RWPE2 (cell line): Measurements from ENCODE around the gene CCDC183.

Experiments
- ATAC-seq: fragments of 200-7000 bp; cut with Tn5 transposase; 3 replicates; pipeline ENCODE4 v1.9.1; 2021; ENCODE audit warnings: low read depth
- DNase-seq: peaks from one replicate; pipeline ENCODE4 v3.0.0-alpha.2; 2020; ENCODE audit warnings: low spot score
- H3K27ac ChIP-seq: fragments of 450-650 bp; 2 replicates; pipeline ENCODE4 v1.5.1; 2017; ENCODE audit warnings: mild to moderate bottlenecking; ENCODE audit not compliant: poor library complexity, severe bottlenecking
- H3K27me3 ChIP-seq: fragments of 250-450 bp; sonication (Bioruptor Pico); 2 replicates; pipeline ENCODE4 v1.5.1; 2021; ENCODE audit warnings: mild to moderate bottlenecking, moderate library complexity; ENCODE audit not compliant: insufficient read depth, poor library complexity, severe bottlenecking
- H3K36me3 ChIP-seq: fragments of 250-450 bp; sonication (Bioruptor Pico); 2 replicates; pipeline ENCODE4 v1.5.1; 2020; ENCODE audit warnings: low read depth, mild to moderate bottlenecking, moderate library complexity
- H3K4me1 ChIP-seq: fragments of 250-450 bp; sonication (Bioruptor Pico); 2 replicates; pipeline ENCODE4 v1.5.1; 2021; ENCODE audit warnings: mild to moderate bottlenecking, moderate library complexity; ENCODE audit not compliant: insufficient read depth, poor library complexity, severe bottlenecking
- H3K4me3 ChIP-seq: fragments of 250-450 bp; sonication (Bioruptor Pico); 2 replicates; pipeline ENCODE4 v1.5.1; 2021; ENCODE audit warnings: mild to moderate bottlenecking, moderate library complexity; ENCODE audit not compliant: severe bottlenecking
- H3K9me3 ChIP-seq: fragments of 250-450 bp; sonication (Bioruptor Pico); 2 replicates; pipeline ENCODE4 v1.5.1; 2021; ENCODE audit warnings: mild to moderate bottlenecking, moderate library complexity; ENCODE audit not compliant: severe bottlenecking
- CTCF ChIP-seq: fragments of 450-650 bp; IDR thresholded peaks from one replicate; pipeline ENCODE4 v1.5.1; 2017; ENCODE audit warnings: mild to moderate bottlenecking, moderate library complexity; ENCODE audit not compliant: poor library complexity, severe bottlenecking

Gene CCDC183

GRCh38 chr9:136774416-136775045 lies 21.6 kb upstream of the CCDC183 start:
- no peak for TF ChIP-seq CTCF
- peak; percentile 28 for DNase-seq
- no peak for ATAC-seq

GRCh38 chr9:136775191-136775590 lies 20.9 kb upstream of the CCDC183 start:
- H3K27ac ChIP-seq, result no peak overlapping the region
- no peaks in the 10 kb centered on the region for H3K9me3 ChIP-seq
- no peaks in the 10 kb centered on the region for H3K4me1 ChIP-seq
- DNase-seq, result peak; percentile 38
- no peak for ATAC-seq
- TF ChIP-seq CTCF, result no peak
- no peak overlapping the region for H3K4me3 ChIP-seq
- H3K27me3 ChIP-seq, result peaks cover 3% of the 10 kb centered on the region
- no peaks in the 10 kb centered on the region for H3K36me3 ChIP-seq

More at GRCh38 chr9:136774416-136775045, 21.6 kb upstream of the CCDC183 start:
- Histone ChIP-seq H3K27me3 (peaks cover 3% of the 10 kb centered on the region), H3K4me1 (no peaks in the 10 kb centered on the region), H3K27ac (no peak overlapping the region), H3K4me3 (no peak overlapping the region), H3K9me3 (no peaks in the 10 kb centered on the region), H3K36me3 (no peaks in the 10 kb centered on the region)

- no peak for TF ChIP-seq CTCF
- DNase-seq, result no peak
- H3K9me3 ChIP-seq, result no peaks in the 10 kb centered on the region
- no peak for ATAC-seq
- H3K27ac ChIP-seq, result no peak overlapping the region
- H3K4me3 ChIP-seq, result no peak overlapping the region
- H3K4me1 ChIP-seq, result no peaks in the 10 kb centered on the region
- peaks cover 3% of the 10 kb centered on the region for H3K27me3 ChIP-seq
- no peaks in the 10 kb centered on the region for H3K36me3 ChIP-seq
Observed at GRCh38 chr9:136776947-136777346, 19.2 kb upstream of the CCDC183 start.

GRCh38 chr9:136777359-136777758 lies 18.8 kb upstream of the CCDC183 start:
- Histone ChIP-seq H3K27me3 (peaks cover 3% of the 10 kb centered on the region), H3K4me1 (no peaks in the 10 kb centered on the region), H3K9me3 (no peaks in the 10 kb centered on the region), H3K27ac (no peak overlapping the region), H3K36me3 (no peaks in the 10 kb centered on the region), H3K4me3 (no peak overlapping the region)
- DNase-seq, result no peak
- no peak for TF ChIP-seq CTCF
- ATAC-seq, result no peak

GRCh38 chr9:136779808-136780207 lies 16.3 kb upstream of the CCDC183 start:
- no peak for TF ChIP-seq CTCF
- no peak for DNase-seq
- no peaks in the 10 kb centered on the region for H3K36me3 ChIP-seq
- ATAC-seq, result no peak
- no peak overlapping the region for H3K4me3 ChIP-seq
- no peak overlapping the region for H3K27ac ChIP-seq
- no peaks in the 10 kb centered on the region for H3K9me3 ChIP-seq
- H3K27me3 ChIP-seq, result peaks cover 3% of the 10 kb centered on the region
- no peaks in the 10 kb centered on the region for H3K4me1 ChIP-seq
